HEK293 (cell line): ENCODE results near the gene MUC7.

ENCODE experiments used
- CTCF ChIA-PET: fragments of 350-600 bp; formaldehyde crosslinking; extraction: SDS; loops from one replicate; lab custom pipeline; 2021; ENCODE audit warnings: antibody characterized with exemption; lab: Yijun Ruan, JAX
- POLR2A ChIA-PET: fragments of 300-600 bp; formaldehyde crosslinking; extraction: SDS; loops from one replicate; lab custom pipeline; 2020; ENCODE audit warnings: antibody characterized with exemption, inconsistent platforms; lab: Yijun Ruan, JAX
- H3K27ac ChIP-seq: fragments of 200-500 bp; sonication (Bioruptor generic); 2 replicates; pipeline ENCODE4 v1.5.1; 2014; ENCODE audit warnings: low read depth, low read length, control low read depth, inconsistent platforms; ENCODE audit errors: extremely low read depth
- H3K36me3 ChIP-seq, 2 experiments: fragments of 200-500 bp in 1 of 2; sonication (Bioruptor generic) in 1 of 2; 1 replicate in 1 of 2; 2 replicates in 1 of 2; pipeline ENCODE4 v1.5.1; 2014 to 2017; ENCODE audit warnings: inconsistent platforms in 2 of 2, low read length in 2 of 2; ENCODE audit not compliant: control insufficient read depth in 2 of 2, insufficient read depth in 1 of 2
- H3K4me1 ChIP-seq: fragments of 200-500 bp; sonication (Bioruptor generic); 2 replicates; pipeline ENCODE4 v1.5.1; 2014; ENCODE audit warnings: mild to moderate bottlenecking, low read length, inconsistent platforms; ENCODE audit not compliant: control insufficient read depth, insufficient read depth
- H3K4me3 ChIP-seq: 2 replicates; pipeline ENCODE4 v1.5.1; 2011; ENCODE audit warnings: low read depth, mild to moderate bottlenecking, control low read depth, low read length, moderate library complexity
- H3K9me3 ChIP-seq: fragments of 200-500 bp; sonication (Bioruptor generic); 2 replicates; pipeline ENCODE4 v1.5.1; 2014; ENCODE audit warnings: low read depth, low read length, inconsistent platforms; ENCODE audit not compliant: control insufficient read depth, insufficient read depth
- BCL6B ChIP-seq: fragments of 450-650 bp; formaldehyde crosslinking; IDR thresholded peaks from 2 replicates; pipeline ENCODE4 v1.5.1; 2017; ENCODE audit warnings: missing biosample characterization, missing genetic modification characterization
- RBAK ChIP-seq: fragments of 450-650 bp; formaldehyde crosslinking; IDR thresholded peaks from 2 replicates; pipeline ENCODE4 v1.5.1; 2016; ENCODE audit warnings: missing biosample characterization, missing genetic modification characterization
- ZNF248 ChIP-seq: fragments of 450-650 bp; formaldehyde crosslinking; IDR thresholded peaks from 2 replicates; pipeline ENCODE4 v1.5.1; 2017; ENCODE audit warnings: missing biosample characterization, missing genetic modification characterization
- ZNF792 ChIP-seq: fragments of 450-650 bp; formaldehyde crosslinking; IDR thresholded peaks from 2 replicates; pipeline ENCODE4 v1.5.1; 2016; ENCODE audit warnings: missing biosample characterization, missing genetic modification characterization

Gene MUC7

GRCh38 chr4:70531981-70532380 lies 60.0 kb downstream of the MUC7 start:
- H3K9me3 ChIP-seq, result no peaks in the 10 kb centered on the region
- no peak for TF ChIP-seq ZNF792 (tag by site-specific recombination)
- no peak for TF ChIP-seq BCL6B (tag by site-specific recombination)
- TF ChIP-seq ZNF248, result no peak
- no peak for TF ChIP-seq RBAK (tag by site-specific recombination)
- H3K4me1 ChIP-seq, result no peaks in the 10 kb centered on the region
- no peak overlapping the region for H3K4me3 ChIP-seq
- ChIA-PET POLR2A (no interaction called here), CTCF (interaction anchor here (0.6 to 1.4 kb wide), 4 partner anchors 9 to 847 kb away, joined by 3 to 7 read pairs (median 4); no protein-coding TSS in a partner anchor)
- H3K36me3 ChIP-seq, result no peaks in the 10 kb centered on the region
- H3K27ac ChIP-seq, result no peak overlapping the region
